ENCODE measurements around the gene LRRC75A. TPM values are rescaled to one million over a fixed set of nuclear protein-coding genes. Genes with fewer than 3 reads are reported as not detected.
A peak's percentile ranks its signal among the peaks of the same experiment; 100 is the strongest.

The LRRC75A gene
- total and polyA plus RNA-seq, 11 donors, result 0.37 to 2.5 (median 0.85) TPM

DNA sequence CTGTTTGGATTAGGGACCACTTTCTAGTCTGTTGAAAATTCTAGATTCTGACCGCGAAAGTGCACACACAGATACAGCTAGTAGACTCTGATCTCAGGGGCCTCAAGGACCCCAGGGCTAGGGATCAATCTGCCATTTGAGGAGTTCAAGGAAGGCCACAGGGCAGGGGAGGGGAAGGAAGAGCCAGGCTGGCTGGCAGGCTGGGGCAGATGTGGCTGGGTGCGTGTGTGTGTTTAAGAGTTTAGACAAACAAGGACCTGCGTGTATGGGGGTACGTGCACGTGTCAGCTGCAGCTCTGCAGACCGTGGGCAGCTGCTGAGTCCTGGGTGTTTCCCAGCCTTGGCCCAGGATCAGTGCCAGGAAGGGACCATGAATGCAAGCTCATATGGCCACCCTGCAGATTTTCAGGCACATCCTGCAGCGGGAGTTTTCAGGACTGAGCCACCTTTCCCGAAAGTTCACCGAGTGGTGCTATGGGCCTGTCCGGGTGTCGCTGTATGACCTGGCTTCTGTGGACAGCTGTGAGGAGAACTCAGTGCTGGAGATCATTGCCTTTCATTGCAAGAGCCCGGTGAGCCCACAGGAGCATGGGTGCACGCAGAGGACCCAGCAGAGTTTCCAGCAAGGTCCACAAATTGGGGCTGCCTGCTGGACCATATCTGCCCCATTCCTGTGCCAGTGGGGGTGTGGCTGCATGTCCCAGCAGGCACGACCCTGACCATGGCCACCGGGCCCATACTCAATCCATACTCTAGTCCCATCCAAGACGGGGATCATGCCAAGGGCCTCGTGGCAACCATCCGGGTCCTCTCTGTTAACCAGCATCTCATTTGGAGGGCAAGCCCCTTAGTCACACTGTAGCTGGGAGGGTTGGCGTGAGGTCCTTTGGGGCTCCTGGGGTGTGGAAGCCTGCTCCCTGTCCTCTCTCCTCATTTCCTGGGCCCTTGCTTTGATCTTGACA lies 66.0 kb downstream of the LRRC75A start:
- Histone ChIP-seq H3K4me1 (no peaks in the 10 kb centered on the region), H3K4me3 (no peak overlapping the region), H3K27me3 (no peaks in the 10 kb centered on the region), H3K27ac (no peak overlapping the region), H3K36me3 (peaks cover 0 to 92% (median 47%) of the 10 kb centered on the region in 9 donors), H3K9me3 (no peaks in the 10 kb centered on the region)
- no peak for TF ChIP-seq POLR2A (IDR thresholded peaks at IDR 0.05)
- no peak for TF ChIP-seq CTCF (IDR thresholded peaks at IDR 0.05)
- intact Hi-C loops (cut with DNase I), result no loop called here
- DNase-seq (no peak), ATAC-seq (peak in 1 of 4 donors; percentile 6)
- WGBS, 4 donors, result 83 to 92% (median 87%) methylated on average over 17 to 20 of the region's 20 CpGs

GRCh38 chr17:16425202-16425601 lies 66.8 kb downstream of the LRRC75A start:
- no peak for TF ChIP-seq CTCF (IDR thresholded peaks at IDR 0.05)
- Histone ChIP-seq H3K27me3 (no peaks in the 10 kb centered on the region), H3K4me1 (peaks cover 0 to 5% (median 0%) of the 10 kb centered on the region in 12 donors), H3K4me3 (no peak overlapping the region), H3K36me3 (peaks cover 0 to 93% (median 54%) of the 10 kb centered on the region in 9 donors), H3K27ac (no peak overlapping the region), H3K9me3 (no peaks in the 10 kb centered on the region)
- ATAC-seq (no peak), DNase-seq (no peak)
- WGBS, 4 donors, result 68 to 84% (median 73%) methylated on average over 6 of the region's 6 CpGs
- intact Hi-C loops (cut with DNase I), result no loop called here

GRCh38 chr17:16423226-16423872 lies 68.6 kb downstream of the LRRC75A start:
- no peak for ATAC-seq
- Histone ChIP-seq H3K9me3 (no peaks in the 10 kb centered on the region), H3K27me3 (no peaks in the 10 kb centered on the region), H3K36me3 (peaks cover 0 to 95% (median 51%) of the 10 kb centered on the region in 9 donors), H3K4me3 (no peak overlapping the region), H3K27ac (no peak overlapping the region), H3K4me1 (peaks cover 0 to 23% (median 5%) of the 10 kb centered on the region in 12 donors)
- intact Hi-C loops (cut with DNase I), result no loop called here
- no peak for TF ChIP-seq POLR2A (IDR thresholded peaks at IDR 0.05)
- TF ChIP-seq CTCF (IDR thresholded peaks at IDR 0.05), result no peak
- no peak for DNase-seq
- 90 to 93% (median 93%) methylated on average over 9 to 10 of the region's 10 CpGs for WGBS, 4 donors

DNA sequence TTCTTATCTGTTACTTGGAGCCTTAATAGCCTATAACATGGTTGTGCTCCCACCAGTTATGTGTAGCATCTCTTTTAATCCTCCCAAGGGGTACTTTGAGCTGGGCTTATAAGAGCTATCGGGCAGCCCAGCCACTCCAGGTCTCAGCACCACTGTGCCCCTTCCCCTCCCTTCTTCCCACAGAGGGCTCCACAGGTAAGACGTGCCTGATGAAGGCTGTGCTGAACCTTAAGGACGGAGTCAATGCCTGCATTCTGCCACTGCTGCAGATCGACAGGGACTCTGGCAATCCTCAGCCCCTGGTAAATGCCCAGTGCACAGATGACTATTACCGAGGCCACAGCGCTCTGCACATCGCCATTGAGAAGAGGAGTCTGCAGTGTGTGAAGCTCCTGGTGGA lies 69.6 kb downstream of the LRRC75A start:
- no peaks in the 10 kb centered on the region for H3K9me3 ChIP-seq
- H3K27ac ChIP-seq, result no peak overlapping the region
- WGBS, 4 donors, result 90 to 94% (median 92%) methylated on average over 7 of the region's 7 CpGs
- no peak for DNase-seq
- H3K4me1 ChIP-seq, result peaks cover 0 to 33% (median 10%) of the 10 kb centered on the region in 12 donors
- no peaks in the 10 kb centered on the region for H3K27me3 ChIP-seq
- intact Hi-C loops (cut with DNase I), result no loop called here
- no peak for ATAC-seq
- H3K36me3 ChIP-seq, result peaks cover 0 to 95% (median 53%) of the 10 kb centered on the region in 9 donors
- H3K4me3 ChIP-seq, result no peak overlapping the region
- TF ChIP-seq POLR2A (IDR thresholded peaks at IDR 0.05) (no peak), CTCF (IDR thresholded peaks at IDR 0.05) (no peak)

Measured in heart left ventricle (tissue), 16 donors.